COR-L47 (cell line): ENCODE data around the gene SRMS.
"Not testable (repeated sequence)": the region's sequence is repeated elsewhere in the genome, so short reads cannot be mapped to it uniquely, and the experiment has no call there.

Experiments
- DNase-seq: peaks from one replicate; lab custom pipeline; 2025; lab: John Stamatoyannopoulos, UW

The SRMS gene

GRCh38 chr20:63579017-63579694 lies 31.6 kb upstream of the SRMS start:
- DNase-seq: no peak

GRCh38 chr20:63578224-63579016 lies 30.9 kb upstream of the SRMS start:
- DNase-seq: no peak

- peak; percentile 63 for DNase-seq
Measured at GRCh38 chr20:63577317-63577894, 29.9 kb upstream of the SRMS start.

- DNase-seq: no peak
Measured at GRCh38 chr20:63576311-63576710, 28.8 kb upstream of the SRMS start.

- no peak for DNase-seq
Measured at GRCh38 chr20:63574829-63575743, 27.5 kb upstream of the SRMS start.

GRCh38 chr20:63574156-63574828 lies 26.7 kb upstream of the SRMS start, which contains the start of gene HELZ2:
TSS of gene HELZ2 (minus strand) at chr20:63574239. CDS start at chr20:63572385, 1,854 bp downstream.
- peak; percentile 71 for DNase-seq

GRCh38 chr20:63573647-63574131 lies 26.1 kb upstream of the SRMS start:
- DNase-seq: no peak

- no peak for DNase-seq
Measured at GRCh38 chr20:63572788-63573646, 25.5 kb upstream of the SRMS start.

GRCh38 chr20:63572071-63572787 lies 24.7 kb upstream of the SRMS start:
- no peak for DNase-seq

GRCh38 chr20:63571087-63571478 lies 23.5 kb upstream of the SRMS start:
- DNase-seq: not testable (repeated sequence)

GRCh38 chr20:63570281-63571086 lies 22.9 kb upstream of the SRMS start:
- DNase-seq: no peak

GRCh38 chr20:63568986-63569949 lies 21.7 kb upstream of the SRMS start:
- DNase-seq: peak; percentile 93

- DNase-seq: no peak
Measured at GRCh38 chr20:63568170-63568981, 20.8 kb upstream of the SRMS start.

- DNase-seq: no peak
Measured at GRCh38 chr20:63567386-63568169, 20.0 kb upstream of the SRMS start.

GRCh38 chr20:63567136-63567385 lies 19.5 kb upstream of the SRMS start:
- no peak for DNase-seq
